ENCODE results near the gene PGLYRP3.

Gene PGLYRP3

DNA sequence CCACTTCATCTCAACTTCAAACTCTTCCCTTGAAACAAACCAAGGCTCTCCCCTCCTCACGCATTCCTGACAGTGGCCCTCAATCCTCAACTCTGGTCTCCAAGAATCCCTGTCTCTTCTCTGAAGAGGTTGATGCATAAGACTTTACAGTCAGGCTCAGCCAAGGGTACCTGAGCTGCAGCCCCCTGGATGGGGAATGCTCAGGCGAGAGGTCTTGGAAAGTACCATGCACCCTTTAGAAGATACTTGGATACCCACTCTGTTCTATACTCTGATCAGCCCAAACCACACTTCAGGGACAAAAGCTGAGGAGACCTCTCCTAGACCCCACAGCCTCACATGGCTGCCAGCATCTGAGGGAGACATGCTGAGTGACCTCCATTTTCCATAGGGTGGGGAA, 536 bp upstream of the PGLYRP3 start:
- no peak for DNase-seq (ENCODE audit: low spot score)

DNA sequence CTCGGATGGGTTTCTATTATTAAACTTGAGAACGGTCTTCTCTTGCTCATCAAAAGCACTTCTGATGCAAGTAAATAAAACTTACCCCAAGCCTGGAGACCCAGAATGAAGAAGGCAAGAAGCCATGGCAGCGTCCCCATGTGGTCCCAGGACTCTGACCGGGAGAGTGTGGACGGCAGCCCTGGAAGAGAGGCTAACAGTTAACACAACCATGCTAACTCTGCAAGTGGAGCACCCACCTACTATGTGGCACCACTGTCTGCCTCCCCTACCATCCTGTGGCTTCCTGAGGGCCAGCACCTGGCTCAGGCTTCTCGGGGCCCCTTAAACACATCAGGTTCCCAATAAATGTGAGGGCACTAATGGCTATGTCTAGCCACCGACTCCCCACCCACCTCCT, 2.2 kb downstream of the PGLYRP3 start:
- DNase-seq (ENCODE audit: low spot score), result no peak

DNA sequence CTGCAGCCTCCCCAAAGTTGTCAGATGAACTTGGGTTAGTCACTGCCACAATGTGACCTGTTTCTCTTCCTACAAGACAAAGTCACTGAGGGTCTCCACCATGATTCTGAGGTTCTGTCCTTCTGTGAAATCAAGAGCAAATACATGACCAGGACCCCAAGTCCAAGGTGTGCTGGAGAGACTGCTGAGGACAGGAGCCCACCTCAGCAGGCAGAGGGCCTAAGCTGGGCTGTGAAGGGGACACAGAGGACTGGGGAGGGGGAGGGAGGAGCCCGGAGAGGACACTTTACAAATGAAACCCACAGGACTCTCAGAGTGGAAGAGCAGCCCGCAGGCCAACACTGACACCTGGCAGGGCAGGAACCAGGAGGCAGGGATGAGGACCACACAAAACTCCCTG, 3.3 kb downstream of the PGLYRP3 start:
- no peak for DNase-seq (ENCODE audit: low spot score)

DNA sequence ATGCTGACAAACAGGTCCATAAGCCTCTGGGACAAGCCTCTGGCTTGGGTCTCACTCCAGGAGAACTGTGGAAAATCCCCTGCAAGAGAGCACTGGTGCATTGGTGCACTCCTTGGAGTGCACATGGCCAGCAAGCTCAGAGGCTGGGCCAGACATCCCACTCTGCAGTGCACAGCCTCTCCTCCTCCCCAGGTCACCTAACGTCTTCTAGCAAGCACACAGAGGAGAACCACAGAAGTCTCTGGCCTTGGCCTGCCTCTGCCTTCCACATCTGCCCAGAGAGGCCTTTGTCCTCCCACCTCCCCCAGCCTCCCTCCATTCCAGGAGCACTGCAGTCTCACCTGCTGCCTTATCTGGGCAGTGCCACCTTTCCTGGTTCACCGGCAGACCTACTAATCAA, 4.2 kb downstream of the PGLYRP3 start:
- DNase-seq (ENCODE audit: low spot score), result no peak

DNA sequence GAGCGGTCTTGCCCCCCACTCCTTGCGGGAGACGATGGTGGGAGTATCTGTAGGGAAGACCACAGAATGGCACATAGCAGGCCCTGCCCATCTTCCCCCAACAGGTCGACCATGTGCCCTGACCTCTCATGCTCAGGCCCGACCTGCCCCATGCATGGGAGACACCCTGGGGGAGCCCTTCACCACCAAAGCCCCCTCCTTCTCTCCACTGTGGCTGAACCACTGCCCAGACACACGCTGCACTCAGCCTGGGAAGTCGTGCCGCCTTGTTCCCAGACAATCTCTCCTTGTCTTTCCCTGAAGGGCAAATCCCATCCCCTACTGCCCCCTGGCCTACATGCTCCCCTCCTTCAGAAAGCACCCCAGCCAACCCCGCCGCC, 5.5 kb downstream of the PGLYRP3 start:
- no peak for DNase-seq (ENCODE audit: low spot score)

DNA sequence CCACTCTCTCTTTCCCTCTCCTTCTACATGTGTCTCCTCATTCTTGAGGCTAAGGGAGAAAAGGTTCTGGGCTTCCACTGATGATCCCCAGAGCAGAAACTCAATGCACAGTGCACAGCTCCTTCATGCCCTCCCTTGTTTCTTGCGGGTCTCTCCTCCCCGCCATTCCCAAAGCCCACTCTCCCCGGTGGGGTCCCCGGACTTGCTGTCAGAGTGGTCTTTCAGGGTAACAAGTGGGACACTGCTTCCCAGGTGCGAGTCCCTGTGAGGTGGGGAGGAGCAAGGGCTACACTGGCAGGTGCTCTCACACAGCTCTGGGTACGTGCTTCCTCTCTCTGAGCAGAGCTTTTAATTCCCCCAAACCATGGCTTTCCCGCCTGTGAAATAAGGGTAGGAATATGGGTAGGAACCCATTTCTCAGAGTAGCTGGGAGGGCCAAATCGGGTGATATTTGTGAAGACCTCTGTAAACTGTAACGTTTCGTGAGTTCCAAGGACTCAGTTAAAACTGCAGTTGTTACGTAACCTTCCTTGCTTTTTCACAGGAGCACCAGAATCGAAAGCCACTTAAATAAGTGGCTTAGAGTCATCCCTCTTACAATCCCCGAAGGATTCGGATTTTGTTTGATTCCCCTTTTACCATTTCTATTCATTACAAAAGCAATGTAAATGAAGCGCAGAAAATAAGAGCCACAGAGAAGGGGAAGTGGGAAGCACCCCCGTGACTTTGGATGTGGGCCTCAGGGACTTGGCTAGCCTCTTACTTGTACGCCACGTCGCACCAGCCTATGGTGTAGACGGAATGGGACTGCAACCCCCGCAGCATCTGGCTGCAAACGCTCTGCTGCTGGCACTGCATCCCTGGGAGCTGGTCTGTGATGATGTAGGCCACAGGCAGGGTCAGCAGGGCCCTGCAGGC, 6.2 kb downstream of the PGLYRP3 start:
- no peak for DNase-seq (ENCODE audit: low spot score)

DNA sequence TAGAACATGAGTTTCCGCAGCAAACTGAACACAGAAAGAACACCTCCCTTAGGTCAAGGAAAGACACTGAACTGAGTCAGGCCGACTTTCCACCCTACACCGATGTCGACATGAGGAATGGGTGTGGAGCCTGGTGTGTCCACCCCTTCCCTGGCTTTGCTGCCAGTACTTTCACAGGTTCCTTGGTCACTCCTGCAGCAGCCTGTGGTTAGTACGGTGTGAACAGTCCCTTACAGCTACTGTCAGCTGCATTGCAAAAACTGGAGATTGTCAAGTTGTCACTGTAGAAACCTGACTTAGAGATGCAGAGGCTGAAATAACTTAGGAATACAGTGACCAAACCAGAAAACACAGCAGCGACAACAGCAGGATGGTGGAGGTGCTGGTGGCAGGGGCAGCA, 7.1 kb downstream of the PGLYRP3 start:
- DNase-seq (ENCODE audit: low spot score), result no peak

DNA sequence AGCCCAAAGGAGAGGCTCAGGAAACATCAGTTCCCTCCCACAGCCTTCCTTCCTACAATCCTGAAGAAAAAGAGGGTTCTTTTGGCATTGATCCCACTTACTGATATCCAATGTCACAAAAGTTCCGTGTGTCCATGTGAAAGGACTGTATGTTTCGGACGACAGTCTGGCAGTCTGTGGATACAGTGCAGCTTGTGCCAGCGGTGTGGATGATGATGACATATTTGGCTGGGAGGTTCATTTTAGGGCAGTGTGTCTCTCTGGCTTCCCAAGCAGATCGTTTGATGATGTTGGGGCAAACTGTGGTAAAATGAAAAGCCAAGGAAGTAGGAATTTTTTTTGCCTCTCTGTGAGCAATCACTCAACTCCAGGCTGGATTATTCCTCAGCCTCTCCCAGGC, 10.4 kb downstream of the PGLYRP3 start:
- no peak for DNase-seq (ENCODE audit: low spot score)

DNA sequence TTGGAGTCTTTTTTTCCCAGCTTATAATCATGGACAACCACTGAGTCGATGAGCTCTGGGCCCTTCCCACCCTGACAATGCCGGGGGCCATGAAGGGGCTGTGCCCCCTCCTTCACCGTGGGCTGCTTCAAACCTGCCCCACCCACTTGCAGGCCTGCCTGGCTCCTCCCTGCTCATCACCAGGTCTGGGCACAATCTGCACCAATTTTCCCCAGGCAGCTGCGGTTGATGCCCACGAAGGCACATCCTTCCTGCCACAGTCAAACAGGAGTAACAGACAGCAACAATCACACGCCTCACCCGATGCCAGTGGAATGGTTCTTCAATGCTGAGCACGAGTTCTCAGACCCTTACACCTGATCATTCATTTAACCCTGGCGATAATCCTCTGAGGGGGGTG, 18.9 kb downstream of the PGLYRP3 start:
- DNase-seq (ENCODE audit: low spot score), result no peak

DNA sequence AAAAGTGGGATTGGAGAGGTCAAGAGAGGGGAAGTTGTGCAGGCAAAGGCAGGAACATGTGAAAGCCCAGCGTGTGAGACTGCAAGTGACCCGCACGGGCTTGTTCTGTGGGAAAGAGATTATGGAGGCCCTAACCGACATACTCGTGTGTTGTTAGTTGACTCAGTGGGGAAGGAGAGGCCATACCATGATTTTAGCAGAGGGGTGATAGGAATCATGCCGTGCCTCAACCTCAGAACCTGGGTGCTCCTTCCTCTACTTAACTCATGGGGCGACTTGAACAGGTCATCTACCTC, 19.3 kb downstream of the PGLYRP3 start:
- no peak for DNase-seq (ENCODE audit: low spot score)

DNA sequence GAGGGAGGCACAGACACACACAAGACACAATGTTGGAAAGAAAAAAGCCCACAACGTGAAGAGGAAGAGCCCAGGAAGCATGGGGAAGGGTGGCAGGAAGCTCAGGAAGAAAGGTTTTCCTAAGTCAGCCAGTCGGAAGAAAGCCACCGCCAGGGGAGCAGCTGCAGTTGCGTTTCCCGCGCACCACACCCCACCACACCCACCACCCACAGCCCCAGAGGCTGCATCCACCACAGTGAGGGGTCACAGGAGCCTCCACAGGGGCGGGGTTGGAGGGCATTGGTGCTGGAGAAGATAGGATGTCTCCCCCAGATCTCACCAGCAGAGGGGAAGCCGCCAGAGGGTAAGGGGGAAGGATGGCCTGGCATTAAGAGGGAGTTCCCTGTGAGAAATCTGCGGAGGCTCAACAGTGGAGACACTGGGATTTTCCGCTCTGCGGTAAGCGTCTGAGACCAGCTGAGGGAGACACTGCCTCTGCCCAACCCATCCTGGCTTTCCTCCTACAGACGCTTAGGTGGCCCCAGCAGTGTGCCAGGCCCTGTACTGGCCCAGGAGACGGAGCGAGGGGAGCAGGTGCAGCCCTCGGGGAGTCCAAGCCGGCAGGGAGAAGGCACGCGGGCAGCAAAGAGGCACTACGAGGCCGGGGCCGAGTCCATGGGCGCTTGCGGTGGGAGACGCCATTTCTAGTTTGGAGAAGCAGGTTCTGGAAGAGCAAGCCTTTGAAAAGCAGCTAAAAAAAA, 19.8 kb downstream of the PGLYRP3 start:
- no peak for DNase-seq (ENCODE audit: low spot score)

DNA sequence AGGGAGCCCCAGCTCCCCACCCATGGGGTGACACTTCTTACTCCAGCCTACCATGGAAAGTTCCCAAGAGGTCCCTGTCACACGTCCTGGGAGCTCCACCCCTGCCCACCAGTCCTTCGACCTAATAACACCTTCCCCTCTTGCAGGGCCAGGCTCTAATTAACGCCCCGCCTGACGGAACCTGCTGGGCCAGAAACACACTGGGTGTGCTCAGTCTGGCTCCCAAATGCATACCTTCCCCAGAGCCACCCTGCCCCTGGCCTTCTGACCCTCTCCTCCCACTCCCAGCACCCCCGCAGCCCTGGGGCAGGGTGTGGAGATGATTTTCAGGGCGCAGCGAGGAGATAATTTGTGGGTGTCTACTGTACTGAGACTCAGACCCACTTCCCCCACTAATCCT, 20.6 kb downstream of the PGLYRP3 start:
- no peak for DNase-seq (ENCODE audit: low spot score)

DNA sequence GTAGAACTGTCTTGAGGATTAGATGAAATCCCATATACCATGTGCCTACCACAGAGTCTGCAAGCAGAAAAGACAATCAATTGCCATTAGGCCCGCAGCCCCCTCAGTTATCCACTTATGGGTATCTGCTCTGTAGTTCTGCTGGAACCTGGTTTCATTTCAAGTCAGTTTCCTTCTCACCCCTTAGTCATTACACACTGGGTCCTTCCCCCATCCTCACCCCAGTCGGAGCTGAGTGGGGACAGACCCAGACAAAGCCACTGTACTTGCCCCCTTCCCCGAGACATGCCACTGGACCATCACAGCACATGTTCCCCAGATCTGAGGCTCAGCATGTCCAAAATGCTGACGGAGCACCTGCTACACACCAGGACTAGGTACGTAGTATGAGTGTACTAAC, 21.2 kb downstream of the PGLYRP3 start:
- DNase-seq (ENCODE audit: low spot score), result no peak

DNA sequence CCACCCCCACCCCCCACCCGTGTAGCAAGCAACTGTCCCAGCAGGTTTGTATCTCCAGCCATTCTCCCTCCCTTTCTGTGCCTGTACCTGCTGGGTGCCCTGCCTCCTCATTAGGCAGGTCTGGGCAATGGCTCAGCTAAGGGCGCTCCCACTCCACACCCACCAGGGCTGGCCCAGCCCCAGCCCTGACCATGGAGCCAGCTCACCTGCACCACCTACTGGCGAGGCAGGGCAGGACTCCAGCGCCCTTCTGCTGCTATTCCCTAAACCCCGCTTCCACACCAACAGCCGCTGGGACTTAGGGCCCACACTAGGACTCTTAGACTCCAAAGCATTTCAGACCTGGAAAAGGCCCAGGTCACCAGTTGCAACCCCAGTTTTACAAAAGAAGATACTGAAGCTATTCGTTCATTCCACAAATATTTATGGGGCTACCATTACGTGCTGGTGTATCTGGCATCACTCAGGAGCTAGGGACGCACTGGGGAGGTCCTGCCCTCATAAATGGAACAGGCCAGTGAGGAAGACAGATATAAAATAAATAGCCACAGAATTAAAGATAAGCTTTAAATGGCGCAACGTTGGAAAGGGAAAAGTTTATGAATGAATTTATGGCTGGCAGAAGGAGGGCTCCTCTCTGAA, 24.0 kb downstream of the PGLYRP3 start:
- no peak for DNase-seq (ENCODE audit: low spot score)

DNA sequence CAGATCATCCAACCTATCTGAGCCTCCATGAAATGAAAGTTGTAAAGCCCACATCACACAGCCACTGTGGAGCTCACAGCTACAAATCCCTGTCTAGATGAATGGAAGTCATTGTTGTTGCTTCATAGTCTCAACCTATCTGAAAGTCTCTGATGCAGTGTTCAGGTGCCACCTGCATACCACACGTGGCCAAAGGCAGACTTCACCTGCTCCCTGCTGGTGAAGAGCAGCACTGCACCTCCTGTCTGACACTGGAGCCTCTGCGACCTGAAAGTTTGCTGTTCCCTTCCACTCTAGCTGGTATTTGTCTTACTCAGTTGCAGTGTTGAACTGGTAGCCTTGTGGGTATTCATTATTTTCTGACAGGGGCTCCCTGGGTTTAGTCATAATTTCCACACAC, 34.9 kb downstream of the PGLYRP3 start:
- DNase-seq (ENCODE audit: low spot score), result no peak

DNA sequence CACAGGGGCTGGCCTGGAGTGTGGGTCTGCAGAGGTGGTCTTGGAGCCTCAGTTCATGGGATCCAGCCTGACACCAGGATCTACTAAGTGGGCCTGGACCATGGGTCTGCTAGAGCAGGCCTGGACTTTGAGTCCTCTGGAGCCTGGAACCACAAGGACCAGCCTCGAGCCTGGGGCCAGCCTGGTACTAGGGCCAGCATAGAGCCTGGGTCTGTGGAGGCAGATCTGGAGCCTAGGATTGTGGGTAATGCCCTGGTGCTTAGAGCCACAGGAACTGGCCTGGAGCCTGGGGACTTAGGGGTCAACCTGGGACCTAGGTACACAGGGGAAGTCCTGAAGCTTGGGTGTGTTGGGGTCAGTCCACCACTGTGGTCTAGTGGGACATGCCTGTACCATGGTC, 40.6 kb downstream of the PGLYRP3 start:
- no peak for DNase-seq (ENCODE audit: low spot score)

DNA sequence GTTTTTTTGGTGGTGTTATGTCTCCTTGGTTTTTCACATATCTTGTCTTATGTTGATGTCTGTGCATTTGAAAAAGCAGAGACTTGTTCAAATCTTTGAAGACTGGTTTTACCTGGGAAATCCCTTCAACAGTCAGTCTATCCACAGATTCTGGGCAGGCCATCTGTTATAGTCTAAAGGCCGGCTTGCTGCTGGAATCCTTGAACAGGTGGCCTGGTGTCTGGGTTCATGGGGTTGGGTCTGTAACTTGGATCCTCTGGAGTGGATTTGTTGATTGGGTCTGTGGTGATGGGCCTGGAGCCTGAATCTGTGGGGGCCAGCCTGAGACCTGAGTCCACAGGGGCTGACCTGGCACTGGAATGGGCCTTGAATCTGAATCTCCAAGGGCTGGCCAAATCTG, 41.0 kb downstream of the PGLYRP3 start:
- DNase-seq (ENCODE audit: low spot score), result no peak

DNA sequence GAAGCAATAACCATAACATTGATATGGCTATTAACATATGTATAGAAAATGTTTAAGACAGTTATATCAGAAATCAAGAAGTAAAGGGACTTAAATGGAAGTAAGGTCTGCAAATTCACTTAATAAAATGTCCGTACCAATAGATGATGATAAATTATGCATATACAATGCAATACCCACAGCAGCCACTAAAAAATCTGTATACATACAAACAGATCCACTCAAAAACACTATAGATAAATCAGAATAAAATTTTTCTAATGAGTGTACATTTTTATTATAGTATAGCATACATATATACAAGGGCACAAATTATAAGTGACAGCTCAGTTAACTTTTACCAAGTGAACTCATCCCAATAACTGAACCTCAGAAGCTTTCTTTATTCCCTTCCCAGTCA, 47.3 kb downstream of the PGLYRP3 start:
- no peak for DNase-seq (ENCODE audit: low spot score)

DNA sequence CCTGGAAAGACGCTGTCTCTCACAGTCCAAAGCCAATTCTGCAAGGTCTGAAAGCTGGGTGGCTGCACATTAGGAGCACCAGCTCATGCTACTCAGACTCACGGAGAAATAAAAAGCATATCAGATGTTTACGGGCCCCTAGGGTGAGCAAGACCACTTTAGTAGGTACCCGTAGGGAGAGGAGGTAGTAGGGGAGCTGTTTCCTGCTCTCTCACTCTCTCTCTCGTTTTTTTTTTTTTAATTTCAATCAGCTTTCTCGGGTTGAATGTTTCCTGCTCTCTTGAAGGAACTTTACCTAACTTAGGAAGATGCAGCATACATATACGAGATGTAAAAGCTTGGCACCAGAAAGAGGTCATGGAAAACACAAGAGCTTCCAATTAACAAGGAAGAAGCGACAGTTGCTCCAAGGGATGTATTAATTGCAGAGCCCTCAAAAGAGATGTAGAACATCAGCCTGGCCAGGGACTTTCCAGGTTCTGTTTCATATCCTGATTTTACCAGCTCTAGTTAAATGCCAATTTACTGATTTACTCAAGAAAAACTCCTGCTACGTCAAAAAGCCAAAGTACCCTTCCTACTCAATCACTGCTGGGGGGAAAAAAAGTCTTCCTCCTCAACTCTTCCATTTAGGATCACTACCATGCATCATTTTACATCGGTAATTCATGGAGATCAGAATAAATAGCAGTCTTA, 50.1 kb downstream of the PGLYRP3 start:
- DNase-seq (ENCODE audit: low spot score), result no peak

DNA sequence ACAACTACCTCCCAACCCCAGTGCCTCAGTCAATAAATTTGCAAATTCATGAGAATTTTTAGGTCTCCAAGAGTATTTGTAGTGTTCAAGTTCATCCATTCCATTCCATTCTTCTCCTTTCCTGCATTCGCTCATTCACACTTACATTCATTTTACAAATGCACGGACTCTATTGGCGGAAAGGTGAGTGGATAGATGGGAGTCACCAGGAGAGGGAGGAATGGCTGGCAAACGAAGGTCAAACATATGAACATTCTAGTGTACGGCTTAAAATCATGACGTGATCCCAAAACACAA, 50.7 kb downstream of the PGLYRP3 start:
- no peak for DNase-seq (ENCODE audit: low spot score)

DNA sequence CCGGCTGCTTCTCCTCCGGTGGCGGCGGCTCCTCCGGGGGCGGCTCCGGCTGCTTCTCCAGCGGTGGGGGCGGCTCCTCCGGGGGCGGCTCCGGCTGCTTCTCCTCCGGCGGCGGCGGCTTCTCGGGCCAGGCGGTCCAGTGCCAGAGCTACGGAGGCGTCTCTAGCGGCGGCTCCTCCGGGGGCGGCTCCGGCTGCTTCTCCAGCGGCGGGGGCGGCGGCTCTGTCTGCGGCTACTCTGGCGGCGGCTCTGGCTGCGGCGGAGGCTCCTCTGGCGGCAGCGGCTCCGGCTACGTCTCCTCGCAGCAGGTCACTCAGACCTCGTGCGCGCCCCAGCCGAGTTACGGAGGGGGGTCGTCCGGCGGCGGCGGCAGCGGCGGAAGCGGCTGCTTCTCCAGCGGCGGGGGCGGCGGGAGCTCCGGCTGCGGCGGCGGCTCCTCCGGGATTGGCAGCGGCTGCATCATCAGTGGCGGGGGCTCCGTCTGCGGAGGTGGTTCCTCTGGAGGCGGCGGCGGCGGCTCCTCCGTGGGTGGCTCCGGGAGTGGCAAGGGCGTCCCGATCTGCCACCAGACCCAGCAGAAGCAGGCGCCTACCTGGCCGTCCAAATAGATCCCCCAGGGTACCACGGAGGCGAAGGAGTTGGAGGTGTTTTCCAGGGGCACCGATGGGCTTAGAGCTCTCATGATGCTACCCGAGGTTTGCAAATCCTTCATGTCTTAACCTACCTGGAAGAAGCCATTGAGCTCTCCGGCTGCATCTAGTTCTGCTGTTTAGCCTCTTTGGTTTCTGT, 51.3 kb downstream of the PGLYRP3 start:
- peak; percentile 8 for DNase-seq (ENCODE audit: low spot score)

Measured in kidney capillary endothelial cell (primary cell).